Endothelial cell of umbilical vein (primary cell): ENCODE data around the gene SLC35D2.

Experiments
- EZH2 ChIP-seq: IDR thresholded peaks from 2 replicates; pipeline ENCODE4 v1.6.1; 2012; ENCODE audit warnings: borderline replicate concordance, low read depth, mild to moderate bottlenecking, moderate library complexity, low read length, inconsistent platforms; ENCODE audit not compliant: severe bottlenecking
- FOS ChIP-seq: IDR thresholded peaks from 2 replicates; pipeline ENCODE4 v1.6.1; 2011; ENCODE audit warnings: mild to moderate bottlenecking, low read length, moderate library complexity, borderline replicate concordance; ENCODE audit not compliant: insufficient read depth
- GATA2 ChIP-seq: IDR thresholded peaks from 2 replicates; pipeline ENCODE4 v1.7.0; 2011; ENCODE audit warnings: low read depth, mild to moderate bottlenecking, moderate library complexity, mixed read lengths, low read length; ENCODE audit not compliant: insufficient read length, insufficient read depth
- JUN ChIP-seq: IDR thresholded peaks from 2 replicates; pipeline ENCODE4 v1.6.1; 2011; ENCODE audit warnings: borderline replicate concordance, low read depth; ENCODE audit not compliant: insufficient read length, insufficient read depth
- MYC ChIP-seq: IDR thresholded peaks from one replicate; pipeline ENCODE4 v1.6.1; 2011; ENCODE audit warnings: mild to moderate bottlenecking, low read depth, low read length
- POLR2A ChIP-seq: IDR thresholded peaks from 2 replicates; pipeline ENCODE4 v1.6.1; 2012; ENCODE audit warnings: low read depth, mild to moderate bottlenecking, control low read depth, low read length
- POLR2AphosphoS5 ChIP-seq: IDR thresholded peaks from 2 replicates; pipeline ENCODE4 v1.6.1; 2012; ENCODE audit warnings: low read depth, mild to moderate bottlenecking, control low read depth, low read length, moderate library complexity; ENCODE audit not compliant: insufficient read depth
- TF ChIP-seq, protein P1 (sequence below): IDR thresholded peaks from 2 replicates; pipeline ENCODE4 v1.6.1; 2011; ENCODE audit not compliant: insufficient read depth, insufficient read length
- TF ChIP-seq, protein P2 (sequence below), 2 donors: IDR thresholded peaks; 1 replicate in 1 of 2; 2 replicates in 1 of 2; pipeline ENCODE4 v1.5.1; 2011; ENCODE audit warnings: low read length in 2 of 2, mild to moderate bottlenecking in 2 of 2, moderate library complexity in 2 of 2, control low read depth in 1 of 2, inconsistent platforms in 1 of 2, low read depth in 1 of 2; ENCODE audit not compliant: insufficient read depth in 1 of 2; ENCODE audit errors: extremely low read depth in 1 of 2

GRCh38 chr9:96419691-96419969 is 36.1 kb upstream of the SLC35D2 start:
- TF ChIP-seq EZH2, result no peak
- TF ChIP-seq, protein P1, sequence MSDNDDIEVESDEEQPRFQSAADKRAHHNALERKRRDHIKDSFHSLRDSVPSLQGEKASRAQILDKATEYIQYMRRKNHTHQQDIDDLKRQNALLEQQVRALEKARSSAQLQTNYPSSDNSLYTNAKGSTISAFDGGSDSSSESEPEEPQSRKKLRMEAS, result no peak
- TF ChIP-seq, protein P2, sequence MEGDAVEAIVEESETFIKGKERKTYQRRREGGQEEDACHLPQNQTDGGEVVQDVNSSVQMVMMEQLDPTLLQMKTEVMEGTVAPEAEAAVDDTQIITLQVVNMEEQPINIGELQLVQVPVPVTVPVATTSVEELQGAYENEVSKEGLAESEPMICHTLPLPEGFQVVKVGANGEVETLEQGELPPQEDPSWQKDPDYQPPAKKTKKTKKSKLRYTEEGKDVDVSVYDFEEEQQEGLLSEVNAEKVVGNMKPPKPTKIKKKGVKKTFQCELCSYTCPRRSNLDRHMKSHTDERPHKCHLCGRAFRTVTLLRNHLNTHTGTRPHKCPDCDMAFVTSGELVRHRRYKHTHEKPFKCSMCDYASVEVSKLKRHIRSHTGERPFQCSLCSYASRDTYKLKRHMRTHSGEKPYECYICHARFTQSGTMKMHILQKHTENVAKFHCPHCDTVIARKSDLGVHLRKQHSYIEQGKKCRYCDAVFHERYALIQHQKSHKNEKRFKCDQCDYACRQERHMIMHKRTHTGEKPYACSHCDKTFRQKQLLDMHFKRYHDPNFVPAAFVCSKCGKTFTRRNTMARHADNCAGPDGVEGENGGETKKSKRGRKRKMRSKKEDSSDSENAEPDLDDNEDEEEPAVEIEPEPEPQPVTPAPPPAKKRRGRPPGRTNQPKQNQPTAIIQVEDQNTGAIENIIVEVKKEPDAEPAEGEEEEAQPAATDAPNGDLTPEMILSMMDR (IDR thresholded peaks at IDR 0.05; ENCODE audit: extremely low read depth in 1 of 2, insufficient read depth in 1 of 2, low read depth in 1 of 2, low read length in 2 of 2), result no peak
- TF ChIP-seq POLR2AphosphoS5, result no peak
- no peak for TF ChIP-seq POLR2A
- TF ChIP-seq FOS, result no peak
- TF ChIP-seq JUN, result no peak
- TF ChIP-seq GATA2, result no peak
- TF ChIP-seq MYC, result no peak
